HEK293 (cell line): ENCODE results near the gene GNL3.

Source experiments
- CTCF ChIA-PET: fragments of 350-600 bp; formaldehyde crosslinking; extraction: SDS; loops from one replicate; lab custom pipeline; 2021; ENCODE audit warnings: antibody characterized with exemption; lab: Yijun Ruan, JAX
- POLR2A ChIA-PET: fragments of 300-600 bp; formaldehyde crosslinking; extraction: SDS; loops from one replicate; lab custom pipeline; 2020; ENCODE audit warnings: antibody characterized with exemption, inconsistent platforms; lab: Yijun Ruan, JAX
- H3K27ac ChIP-seq: fragments of 200-500 bp; sonication (Bioruptor generic); 2 replicates; pipeline ENCODE4 v1.5.1; 2014; ENCODE audit warnings: low read depth, low read length, control low read depth, inconsistent platforms; ENCODE audit errors: extremely low read depth
- H3K36me3 ChIP-seq, 2 experiments: fragments of 200-500 bp in 1 of 2; sonication (Bioruptor generic) in 1 of 2; 1 replicate in 1 of 2; 2 replicates in 1 of 2; pipeline ENCODE4 v1.5.1; 2014 to 2017; ENCODE audit warnings: inconsistent platforms in 2 of 2, low read length in 2 of 2; ENCODE audit not compliant: control insufficient read depth in 2 of 2, insufficient read depth in 1 of 2
- H3K4me1 ChIP-seq: fragments of 200-500 bp; sonication (Bioruptor generic); 2 replicates; pipeline ENCODE4 v1.5.1; 2014; ENCODE audit warnings: mild to moderate bottlenecking, low read length, inconsistent platforms; ENCODE audit not compliant: control insufficient read depth, insufficient read depth
- H3K4me3 ChIP-seq: 2 replicates; pipeline ENCODE4 v1.5.1; 2011; ENCODE audit warnings: low read depth, mild to moderate bottlenecking, control low read depth, low read length, moderate library complexity
- H3K9me3 ChIP-seq: fragments of 200-500 bp; sonication (Bioruptor generic); 2 replicates; pipeline ENCODE4 v1.5.1; 2014; ENCODE audit warnings: low read depth, low read length, inconsistent platforms; ENCODE audit not compliant: control insufficient read depth, insufficient read depth
- TF ChIP-seq, protein P1 (sequence below): fragments of 450-650 bp; formaldehyde crosslinking; IDR thresholded peaks from 2 replicates; pipeline ENCODE4 v1.5.1; 2017; ENCODE audit warnings: missing biosample characterization, missing genetic modification characterization

GNL3 gene

DNA sequence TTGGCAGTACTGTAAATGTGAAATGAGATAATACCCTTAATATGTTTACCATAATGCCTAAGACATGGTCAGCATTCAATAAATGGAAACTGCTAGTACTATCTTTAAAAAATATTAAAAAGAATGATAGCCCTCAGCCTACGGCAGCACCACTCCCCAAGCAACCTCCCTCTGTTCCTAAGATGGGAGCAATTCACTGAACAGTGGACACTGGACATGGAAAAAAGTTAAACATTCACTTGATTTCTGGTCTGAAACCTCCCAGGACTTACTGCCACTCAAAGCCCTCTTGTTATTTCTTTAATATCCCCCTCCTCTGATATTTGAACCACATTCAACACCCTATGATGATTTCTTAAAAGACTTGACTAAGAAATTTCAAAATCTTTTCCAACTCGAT lies 57.9 kb downstream of the GNL3 start:
- H3K36me3 ChIP-seq, result peaks cover 57 to 88% of the 10 kb centered on the region in 2 experiments
- H3K4me1 ChIP-seq, result no peaks in the 10 kb centered on the region
- ChIA-PET CTCF (interaction anchor here (1.0 kb wide), 1 partner anchor 77 kb away, joined by 4 read pairs; no protein-coding TSS in a partner anchor), POLR2A (no interaction called here)
- H3K27ac ChIP-seq, result no peak overlapping the region
- TF ChIP-seq, protein P1, sequence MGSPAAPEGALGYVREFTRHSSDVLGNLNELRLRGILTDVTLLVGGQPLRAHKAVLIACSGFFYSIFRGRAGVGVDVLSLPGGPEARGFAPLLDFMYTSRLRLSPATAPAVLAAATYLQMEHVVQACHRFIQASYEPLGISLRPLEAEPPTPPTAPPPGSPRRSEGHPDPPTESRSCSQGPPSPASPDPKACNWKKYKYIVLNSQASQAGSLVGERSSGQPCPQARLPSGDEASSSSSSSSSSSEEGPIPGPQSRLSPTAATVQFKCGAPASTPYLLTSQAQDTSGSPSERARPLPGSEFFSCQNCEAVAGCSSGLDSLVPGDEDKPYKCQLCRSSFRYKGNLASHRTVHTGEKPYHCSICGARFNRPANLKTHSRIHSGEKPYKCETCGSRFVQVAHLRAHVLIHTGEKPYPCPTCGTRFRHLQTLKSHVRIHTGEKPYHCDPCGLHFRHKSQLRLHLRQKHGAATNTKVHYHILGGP (tag by site-specific recombination), result no peak
- TF ChIP-seq, all 188 proteins: peak for 0
- no peak overlapping the region for H3K4me3 ChIP-seq
- no peaks in the 10 kb centered on the region for H3K9me3 ChIP-seq
